EL (cell line): ENCODE results near the gene ARHGAP15.

ENCODE experiments used
- DNase-seq: peaks from one replicate; pipeline ENCODE4 v3.0.0-alpha.2; 2016

Gene ARHGAP15

DNA sequence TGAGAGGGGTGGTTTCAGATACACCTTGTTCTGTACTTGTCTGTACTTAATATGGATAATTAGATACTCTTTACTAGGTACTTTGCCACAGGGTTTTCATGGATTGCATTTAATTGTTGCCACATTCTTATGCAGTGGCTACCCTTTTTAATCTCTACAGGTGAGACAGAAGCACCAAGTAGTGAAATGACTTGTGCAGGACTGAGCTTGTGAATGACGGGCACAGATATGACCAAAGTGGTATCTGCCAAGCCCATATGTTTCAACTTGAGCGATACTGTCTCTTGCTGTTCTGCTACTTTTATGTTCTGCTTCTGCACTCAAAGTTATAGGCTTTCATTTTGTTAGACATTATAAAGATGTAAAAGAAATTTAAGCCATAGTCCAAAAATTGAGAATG is 288.2 kb downstream of the ARHGAP15 start:
- DNase-seq = no peak

DNA sequence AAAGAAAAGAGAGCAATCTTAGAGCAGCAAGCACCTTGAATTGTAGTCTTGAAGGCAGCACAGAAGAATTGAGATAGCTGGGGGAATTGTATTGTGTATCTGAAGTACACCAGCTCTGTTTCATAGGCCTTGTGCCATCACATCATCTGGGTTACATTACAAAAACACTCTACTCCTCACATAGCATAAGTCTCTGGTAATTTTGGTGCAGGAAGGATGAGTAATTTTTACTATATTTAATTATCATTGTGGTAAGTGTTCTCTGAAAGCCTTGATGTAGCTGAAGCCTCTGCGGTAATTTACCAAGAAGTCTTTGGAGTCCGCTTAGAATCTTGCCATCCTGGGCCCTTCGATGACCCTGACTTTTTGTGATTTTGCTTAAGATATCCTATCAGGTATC is 291.1 kb downstream of the ARHGAP15 start:
- DNase-seq = no peak

DNA sequence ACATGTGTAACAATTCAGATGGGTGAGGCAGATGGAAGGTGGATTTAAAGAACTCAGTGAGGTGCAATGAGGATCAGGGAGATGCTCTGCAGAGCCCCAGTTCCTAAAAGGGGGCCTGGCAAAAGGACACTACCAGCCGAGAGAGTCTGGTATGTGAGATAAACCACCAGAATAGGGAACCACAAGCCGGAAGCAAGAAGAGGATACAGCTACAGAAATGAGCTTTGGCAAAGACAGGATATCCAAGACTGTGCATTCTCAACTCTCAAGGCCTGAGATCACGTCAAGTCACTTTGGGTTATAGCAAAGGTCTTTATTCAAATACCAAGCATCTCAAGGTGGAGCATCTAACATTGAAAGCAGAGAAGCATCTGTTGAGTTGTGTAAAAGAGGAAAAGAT is 293.5 kb downstream of the ARHGAP15 start:
- DNase-seq = no peak

DNA sequence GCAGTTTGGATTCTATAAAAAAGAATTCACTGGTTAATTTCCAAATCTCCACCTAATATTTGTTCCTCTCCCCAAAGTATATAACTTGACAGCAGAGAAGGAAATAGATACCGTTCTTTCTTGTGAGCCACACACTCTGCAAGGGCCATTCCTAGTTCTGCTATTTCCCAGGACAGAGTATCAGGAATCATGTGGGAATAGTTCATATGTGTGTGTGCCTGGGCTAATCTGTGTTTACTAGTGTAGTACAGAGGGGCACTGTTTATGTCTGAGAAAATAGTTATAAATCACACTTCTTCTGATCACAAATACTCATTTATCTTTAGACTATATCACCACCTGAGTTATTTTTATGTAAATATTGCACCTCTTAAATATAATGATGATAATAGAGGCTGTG is 296.7 kb downstream of the ARHGAP15 start:
- DNase-seq = no peak

DNA sequence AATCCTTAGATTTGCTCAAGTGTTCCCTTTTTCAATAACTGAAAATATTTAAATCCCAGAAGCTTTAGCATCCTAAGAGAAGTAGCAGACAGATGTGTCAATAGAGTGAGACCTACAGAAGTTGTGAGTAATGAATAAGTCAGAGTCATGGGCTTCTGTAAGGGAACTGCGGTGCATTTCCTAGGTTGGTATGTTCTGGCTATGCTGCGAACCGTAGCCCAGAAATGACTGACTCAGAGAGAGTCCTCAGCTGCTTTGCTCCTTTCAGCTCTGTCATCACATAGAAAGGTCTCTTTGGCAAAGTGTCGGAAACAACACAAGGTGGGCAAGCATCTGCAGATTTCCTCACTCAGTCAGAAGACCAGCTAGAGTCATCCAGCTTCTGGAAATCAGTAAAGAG is 297.1 kb downstream of the ARHGAP15 start:
- DNase-seq = peak; percentile 86

DNA sequence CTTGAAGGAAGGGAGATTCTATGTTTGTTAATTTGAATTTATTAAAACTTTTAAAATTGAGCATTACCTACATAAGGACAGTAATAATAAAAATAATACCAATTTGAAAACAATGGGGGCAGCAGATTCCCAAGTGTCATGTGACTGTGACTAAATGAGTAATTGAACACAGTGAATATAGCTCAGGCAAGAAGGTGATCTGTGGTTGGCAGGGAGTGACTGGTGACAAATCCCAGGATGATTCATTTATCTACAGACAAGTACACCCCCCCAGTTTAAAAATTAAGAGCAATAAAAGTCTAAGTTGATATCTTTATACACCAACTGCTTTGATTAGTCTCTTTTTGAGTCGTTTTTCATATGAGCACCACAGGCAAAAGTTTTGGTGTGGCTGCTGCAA is 299.5 kb downstream of the ARHGAP15 start:
- DNase-seq = peak; percentile 15

DNA sequence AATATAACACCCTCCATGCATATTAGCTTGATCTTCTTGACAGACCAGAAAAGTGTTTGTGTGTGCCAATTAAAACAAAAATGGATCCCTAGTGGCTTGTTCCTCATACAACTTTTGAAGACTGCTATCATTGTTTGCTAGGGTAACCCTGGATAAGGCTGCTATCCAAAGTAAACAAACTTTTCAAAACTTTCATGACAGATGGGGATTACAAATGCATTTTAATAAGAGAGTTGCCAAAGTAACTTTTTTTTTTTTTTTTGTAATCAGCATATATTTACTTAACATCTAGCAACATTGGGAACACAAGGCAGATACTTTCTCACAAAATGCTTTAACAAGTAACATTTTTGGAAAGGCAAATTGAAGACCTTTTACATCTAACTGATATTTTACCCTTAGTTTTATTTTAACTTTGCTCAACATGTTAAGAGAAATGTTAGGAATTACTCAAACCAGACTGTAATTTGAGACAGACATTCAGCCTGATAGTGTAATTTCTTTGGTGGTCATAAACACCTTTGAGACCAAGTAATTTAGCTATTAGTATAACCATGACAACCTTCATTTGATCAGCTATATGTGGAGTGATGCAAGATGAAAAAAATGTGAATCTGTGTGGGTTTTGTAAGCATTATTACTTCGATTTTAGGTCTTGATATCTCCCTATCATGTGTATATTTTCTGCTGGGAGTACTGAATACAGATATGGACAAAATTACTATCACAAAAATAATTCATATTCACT is 300.9 kb downstream of the ARHGAP15 start:
- peak; percentile 37 for DNase-seq

DNA sequence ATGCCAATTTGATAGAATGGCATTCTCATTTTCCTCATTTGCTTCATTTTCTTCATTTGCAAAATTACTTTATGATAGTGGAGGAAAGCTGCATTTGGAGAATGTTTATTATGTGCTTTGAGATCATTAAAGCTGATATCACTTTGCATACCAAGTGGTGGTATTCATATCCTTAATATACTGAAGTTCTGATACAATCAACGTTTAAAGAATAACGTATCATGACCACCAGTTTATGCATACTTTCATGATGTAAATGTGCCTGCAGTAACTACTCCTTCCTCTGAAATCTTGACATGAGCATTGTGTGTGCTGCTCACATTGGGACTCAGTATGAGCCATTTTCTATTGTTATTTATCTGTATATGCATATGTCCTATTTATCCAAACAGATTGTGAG is 302.1 kb downstream of the ARHGAP15 start:
- DNase-seq = peak; percentile 64

DNA sequence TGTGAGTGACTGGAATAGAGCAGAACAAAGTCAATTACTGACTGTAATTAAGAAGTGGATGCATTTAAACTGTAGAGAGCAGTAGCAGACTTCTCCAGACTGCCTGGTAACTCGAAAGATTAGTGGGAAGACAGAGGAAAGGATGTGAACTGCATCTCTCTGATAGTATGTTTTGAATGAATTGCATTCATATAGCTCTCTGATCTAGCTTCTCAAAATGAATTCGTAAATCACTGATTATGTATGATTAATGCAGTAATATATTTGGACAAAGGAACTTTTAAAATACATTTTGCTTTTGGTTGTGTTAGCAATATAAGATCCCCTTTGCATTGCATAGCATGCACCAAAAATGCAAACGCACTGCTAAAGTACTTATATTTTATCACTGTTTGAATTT is 304.0 kb downstream of the ARHGAP15 start:
- no peak for DNase-seq

DNA sequence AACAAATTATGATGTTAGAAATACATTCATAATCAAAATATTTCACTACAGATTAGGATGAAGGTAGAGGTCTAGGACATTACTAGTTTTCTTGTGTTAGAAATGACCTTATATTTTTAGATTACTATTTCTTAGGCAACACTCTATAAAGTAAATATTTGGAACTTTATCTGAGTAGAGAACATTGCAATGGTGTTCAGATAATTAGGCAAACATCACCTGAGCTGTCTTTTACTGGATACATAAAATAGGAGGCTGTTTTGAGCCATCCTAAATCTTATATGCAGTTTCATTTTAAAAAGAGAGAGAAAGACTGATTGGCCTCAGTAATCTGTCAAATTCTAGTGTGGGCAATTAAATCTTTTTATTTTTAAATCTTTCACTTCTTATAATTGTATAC is 304.6 kb downstream of the ARHGAP15 start:
- DNase-seq = no peak

DNA sequence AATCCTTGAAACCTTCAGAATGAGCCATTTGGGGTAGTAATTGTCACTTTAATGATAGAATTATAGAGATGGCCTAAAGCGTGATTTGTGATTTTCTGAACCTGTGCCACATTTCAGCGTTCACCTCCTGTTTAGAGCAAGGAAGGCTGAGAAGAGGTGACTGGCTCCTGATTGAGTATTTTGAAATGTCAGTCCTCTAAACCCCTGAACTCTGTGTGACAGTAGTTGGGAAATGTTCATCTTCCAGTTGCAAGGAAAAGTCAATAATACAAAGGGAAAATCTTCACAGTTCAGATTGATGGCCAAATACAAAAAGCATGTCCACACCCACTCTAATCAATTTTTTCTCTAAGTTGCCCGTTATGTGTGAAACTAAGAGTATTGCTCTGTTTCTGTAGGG is 305.2 kb downstream of the ARHGAP15 start:
- DNase-seq = no peak

DNA sequence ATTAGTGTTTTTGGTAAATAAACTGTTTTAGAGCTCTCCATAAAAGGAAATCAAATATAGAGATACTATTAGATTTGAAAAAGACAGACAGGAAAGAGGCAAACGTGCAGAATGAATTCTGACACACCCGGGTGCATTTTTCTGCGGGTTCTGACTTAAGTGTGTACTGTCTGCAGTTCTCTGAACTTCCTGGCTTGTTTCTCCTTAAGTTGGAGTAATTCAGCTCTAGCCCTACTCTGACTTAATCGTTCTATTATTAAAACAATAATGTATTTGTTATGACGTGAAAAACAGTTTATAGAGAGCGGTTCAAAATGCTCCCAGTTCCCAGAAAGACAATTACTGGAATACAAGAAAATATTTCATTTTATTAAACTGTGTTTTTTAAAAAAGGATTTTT is 305.9 kb downstream of the ARHGAP15 start:
- no peak for DNase-seq

DNA sequence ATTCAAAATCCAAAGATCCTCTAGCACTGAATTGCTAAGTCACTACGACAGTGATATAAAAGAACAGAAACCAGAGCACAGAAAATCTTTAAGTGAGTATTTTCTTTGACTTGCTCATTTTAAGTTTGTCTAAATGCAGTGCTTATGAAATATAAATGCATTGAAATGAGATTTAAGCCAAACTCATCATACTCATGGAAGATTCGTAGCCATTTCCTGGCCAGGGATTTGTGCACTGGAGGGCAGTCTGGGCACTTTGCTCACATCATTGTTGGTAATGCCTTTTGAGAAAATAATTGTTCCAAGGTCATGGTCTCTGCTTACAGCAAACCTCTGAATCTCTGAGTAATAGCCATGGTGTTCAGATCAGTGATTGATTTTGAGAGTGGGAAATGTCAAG is 307.7 kb downstream of the ARHGAP15 start:
- no peak for DNase-seq

DNA sequence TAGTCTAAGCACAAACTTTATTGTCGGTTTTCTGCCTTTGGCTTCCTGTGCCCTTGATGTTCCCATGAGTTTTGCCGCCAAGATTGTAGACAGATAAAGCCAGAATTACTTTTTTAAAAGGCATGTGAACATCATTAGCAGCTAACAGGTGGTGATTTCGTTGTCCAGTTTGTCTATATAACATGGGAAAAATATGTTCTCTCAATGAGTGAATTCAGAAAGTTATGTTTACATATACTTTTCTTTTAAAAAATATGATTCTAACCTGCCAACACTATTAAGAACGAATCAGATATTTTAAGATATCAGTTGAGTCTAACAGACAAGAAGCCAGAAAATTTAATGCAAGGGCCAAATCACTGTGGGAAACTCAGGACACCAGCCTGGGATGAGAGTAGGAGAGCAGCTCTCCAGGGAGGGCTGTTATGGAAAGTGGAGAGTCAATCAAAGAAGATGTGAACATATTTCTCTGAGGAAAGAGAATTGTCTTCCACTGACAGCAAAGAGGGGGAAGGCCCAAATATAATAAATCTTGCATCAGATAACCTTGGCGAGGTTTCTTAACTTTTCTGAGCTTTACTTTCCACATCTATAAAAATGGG is 311.3 kb downstream of the ARHGAP15 start:
- no peak for DNase-seq

DNA sequence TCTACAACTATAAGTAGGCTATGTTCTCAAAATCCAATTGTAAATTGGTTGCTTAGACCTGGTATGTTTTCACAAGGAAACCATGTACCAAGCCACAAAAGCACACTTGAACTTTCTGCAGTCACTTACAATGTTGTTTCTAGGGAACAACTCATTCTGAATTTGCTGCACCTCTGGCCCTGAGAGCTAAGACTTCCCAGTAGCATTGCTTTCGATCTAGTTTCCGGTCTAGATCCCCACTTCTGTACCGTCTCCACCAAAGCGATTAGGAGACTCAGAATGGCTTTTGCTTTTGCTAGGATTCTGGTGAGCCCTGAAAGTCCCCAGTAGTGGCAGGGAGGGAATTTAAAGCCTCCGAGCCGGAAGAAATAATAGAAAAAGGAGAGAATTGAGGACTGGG is 313.0 kb downstream of the ARHGAP15 start:
- DNase-seq = no peak

DNA sequence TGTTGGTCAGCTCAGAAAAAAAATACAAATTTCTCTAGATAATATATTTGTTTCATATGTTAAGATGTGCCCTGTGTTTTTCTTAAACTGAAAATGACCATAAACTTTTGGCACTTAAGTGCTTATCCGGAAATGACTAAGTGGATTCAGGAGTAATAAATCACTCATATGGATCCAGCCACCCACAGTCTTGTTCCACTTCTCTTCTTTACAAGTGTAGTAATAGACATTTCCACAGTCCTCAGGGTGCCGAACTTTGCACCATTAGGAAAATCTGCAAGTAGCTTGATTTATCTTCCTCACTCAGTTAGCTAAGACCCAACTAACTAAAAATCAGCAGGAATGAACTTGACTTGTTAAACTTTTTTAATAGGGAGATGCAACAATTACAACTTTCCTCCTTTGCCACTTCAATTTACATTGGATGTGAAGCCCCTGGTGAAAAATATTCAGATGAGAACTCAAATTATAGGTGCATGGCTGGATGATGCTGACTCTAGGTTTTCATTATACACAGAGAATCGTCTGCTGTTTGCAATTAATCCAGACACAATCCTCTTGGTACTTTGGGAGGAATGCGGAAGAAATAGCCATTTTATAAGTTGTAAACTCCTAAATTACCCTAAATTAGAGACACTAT is 322.5 kb downstream of the ARHGAP15 start:
- peak; percentile 69 for DNase-seq

DNA sequence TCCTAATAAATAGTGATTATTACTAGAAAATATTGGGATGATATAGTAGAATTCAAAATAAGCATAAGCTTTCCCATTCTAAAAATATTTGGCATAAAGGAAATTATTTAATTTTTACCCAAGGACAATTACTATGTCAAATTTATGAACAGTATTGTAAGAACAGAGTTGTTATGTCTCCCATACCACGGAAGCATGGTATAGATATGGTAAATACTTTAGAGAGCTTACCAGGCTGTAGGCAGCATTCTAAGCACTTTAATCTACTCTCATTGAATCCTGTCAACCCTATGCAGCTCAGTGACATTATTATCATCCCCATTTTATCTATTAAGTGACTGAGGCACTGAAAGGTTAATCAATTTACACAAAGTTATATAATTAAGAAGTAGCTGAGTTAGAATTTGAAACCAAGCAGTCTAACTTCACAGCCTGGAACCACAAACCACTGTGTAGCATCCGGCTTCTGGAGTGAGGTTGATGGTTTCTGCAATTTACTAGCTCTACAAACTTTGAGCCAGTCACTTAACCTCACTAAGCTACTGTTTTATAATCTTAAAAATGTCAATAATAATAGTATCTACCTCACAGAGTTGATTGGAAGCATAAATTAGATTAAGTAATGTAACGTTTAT is 323.7 kb downstream of the ARHGAP15 start:
- DNase-seq = no peak

DNA sequence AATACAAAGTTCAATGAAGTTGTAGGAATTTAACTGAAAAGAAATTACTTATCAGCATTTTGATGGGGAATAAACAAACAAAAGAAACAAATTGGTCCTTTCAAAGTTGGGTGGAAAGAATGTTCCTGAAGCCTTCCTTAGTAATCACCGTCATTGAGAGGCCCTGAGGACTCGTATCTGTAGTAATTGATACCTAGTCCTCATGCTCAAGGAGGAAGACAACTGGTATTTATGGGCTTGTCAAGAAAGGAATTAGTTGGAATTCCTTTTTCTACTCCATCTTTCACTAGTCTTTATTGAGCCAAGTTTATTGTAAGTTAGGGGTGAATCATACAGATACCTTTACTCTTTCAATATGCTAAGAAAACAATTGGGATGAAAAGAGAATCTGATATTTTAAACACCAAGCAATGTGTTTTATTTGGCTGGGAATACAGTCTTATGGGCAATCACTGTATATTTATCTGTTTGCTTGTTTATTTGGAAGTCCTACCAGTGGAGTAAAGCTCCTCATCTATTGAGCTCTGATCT is 324.8 kb downstream of the ARHGAP15 start:
- no peak for DNase-seq

DNA sequence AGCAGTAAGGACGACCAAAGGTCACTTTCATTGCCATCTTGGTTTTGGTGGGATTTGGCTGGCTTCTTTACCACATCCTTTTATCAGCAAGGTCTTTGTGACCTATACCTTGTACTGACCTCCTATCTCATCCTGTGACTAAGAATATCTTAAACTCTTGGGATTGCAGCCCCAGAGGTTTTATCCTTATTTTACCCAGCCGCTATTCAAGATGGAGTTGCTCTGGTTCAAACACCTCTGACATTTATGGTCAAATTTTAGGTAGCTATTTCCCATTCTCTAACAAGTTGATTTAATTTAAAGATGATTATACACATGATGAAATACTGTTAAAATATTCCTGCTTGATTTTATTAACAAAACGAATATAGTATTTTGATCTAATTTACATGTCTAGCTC is 326.1 kb downstream of the ARHGAP15 start:
- DNase-seq = no peak

DNA sequence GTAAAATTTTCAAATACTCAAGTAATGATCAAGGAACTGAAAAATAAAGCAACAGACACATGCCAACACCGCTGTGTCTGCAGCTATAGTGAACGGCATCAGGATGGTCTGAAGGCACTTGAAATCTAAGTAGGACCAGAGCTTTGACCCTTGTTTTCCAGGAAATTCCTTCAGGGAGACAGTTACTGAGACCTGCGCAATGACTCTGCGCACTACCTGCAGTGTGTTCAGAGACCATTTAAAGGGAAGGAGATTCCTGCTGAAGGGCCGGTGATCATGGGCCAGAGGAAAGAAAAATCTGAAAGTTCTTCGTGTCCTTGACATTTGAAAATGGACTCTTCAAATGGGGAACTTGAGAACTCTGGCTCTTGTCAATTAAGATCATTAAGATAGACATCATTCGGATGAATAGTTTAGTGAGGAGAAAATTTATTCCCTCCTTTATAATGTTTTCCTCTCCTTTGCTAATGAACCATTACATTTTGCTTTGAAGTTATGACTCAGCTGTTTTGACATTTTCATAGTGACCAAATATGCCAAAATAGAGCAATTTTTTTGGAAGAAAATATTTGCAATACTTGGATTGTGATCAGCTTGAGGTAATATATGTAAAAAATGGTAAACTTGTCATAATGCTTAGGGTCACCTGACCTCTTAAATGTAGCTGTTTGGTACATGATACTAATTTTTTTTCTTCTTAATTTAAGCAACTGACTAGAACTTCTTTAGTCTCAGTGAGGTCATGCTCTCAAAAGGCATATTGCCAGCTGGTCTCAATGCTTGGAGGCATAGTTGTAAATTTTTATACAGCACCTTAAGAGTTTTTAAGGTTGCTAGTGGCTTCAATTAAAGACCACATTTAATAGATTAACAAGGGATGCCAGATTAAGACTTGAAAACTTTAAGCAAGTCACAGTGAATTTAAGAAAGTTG is 329.3 kb downstream of the ARHGAP15 start:
- peak; percentile 10 for DNase-seq

DNA sequence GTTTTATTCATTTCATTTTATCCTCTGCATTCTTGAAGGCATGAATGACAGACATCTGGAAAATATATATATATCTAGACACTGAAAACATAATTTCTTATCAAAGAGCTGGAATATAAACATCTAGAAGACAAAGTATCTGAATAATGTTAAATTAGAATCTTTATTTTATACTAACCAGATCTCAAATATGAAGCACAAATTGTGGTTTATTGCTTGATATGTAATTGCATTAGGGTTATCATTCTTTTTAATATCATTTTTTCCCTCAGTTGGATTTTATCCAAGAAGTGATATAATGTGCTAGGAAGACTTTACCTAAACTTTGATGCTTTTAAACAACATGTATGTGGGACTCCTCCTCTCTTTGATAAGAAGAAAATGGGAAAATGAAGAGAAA is 331.2 kb downstream of the ARHGAP15 start:
- DNase-seq = no peak

DNA sequence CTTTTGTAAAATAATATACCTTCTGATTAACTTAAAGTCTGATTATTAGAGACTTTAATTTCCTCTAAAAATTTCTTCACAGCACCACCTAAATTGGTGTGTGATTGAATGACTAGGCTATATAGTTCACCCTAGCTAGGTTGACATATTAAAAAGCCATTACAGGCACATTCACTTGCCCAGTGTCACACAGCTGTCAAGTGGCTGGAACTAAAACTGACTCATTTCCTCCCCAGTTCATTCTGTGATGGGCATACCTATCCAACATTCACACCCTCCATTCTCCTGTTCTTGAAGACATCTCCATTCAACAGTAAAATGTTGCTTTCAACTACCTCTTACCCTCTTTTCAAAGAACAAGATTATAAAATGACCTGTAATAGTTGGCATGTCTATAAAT is 334.5 kb downstream of the ARHGAP15 start:
- DNase-seq = no peak

DNA sequence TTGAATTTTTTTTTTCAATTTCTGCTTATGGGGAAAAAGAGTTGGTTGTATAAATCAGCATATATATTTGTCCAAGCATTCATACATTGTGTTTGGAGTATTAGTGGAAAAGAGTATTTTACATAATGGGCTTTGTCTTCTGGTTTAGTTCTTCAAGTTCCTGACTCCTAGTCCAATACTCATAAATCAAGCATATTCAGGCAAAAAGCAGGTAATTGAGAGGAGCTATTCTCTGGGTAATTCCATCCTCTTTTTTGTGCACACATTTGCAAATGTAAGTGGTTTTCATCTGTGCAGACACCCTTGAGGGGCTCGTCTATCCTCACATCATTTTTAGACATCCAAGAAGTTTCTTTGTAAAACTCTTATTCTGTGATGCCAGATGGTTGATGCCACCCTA is 337.2 kb downstream of the ARHGAP15 start:
- no peak for DNase-seq
